ENCODE results near the gene WNT7B.

GRCh38 chr22:45919504-45920286 lies 57.3 kb downstream of the WNT7B start:
- TF ChIP-seq NFIC (IDR thresholded peaks at IDR 0.05; ENCODE audit: borderline replicate concordance) (no peak), RFX5 (IDR thresholded peaks at IDR 0.05; ENCODE audit: low read length) (no peak), CTCF (IDR thresholded peaks at IDR 0.05) (no peak), SMC3 (IDR thresholded peaks at IDR 0.05; ENCODE audit: low read depth, low read length) (no peak), POLR2AphosphoS5 (IDR thresholded peaks at IDR 0.05; ENCODE audit: low read depth, low read length) (no peak), SIN3A (IDR thresholded peaks at IDR 0.05; ENCODE audit: borderline replicate concordance, low read depth, low read length) (no peak), MAX (IDR thresholded peaks at IDR 0.05; ENCODE audit: low read depth) (no peak), GABPA (IDR thresholded peaks at IDR 0.05; ENCODE audit: low read depth) (no peak), EZH2phosphoT487 (IDR thresholded peaks at IDR 0.05; ENCODE audit: borderline replicate concordance, low read depth) (no peak), ELF1 (IDR thresholded peaks at IDR 0.05) (no peak)
